OCI-LY3 (cell line): ENCODE data around the gene VSIG4.
"Not testable (repeated sequence)": the region's sequence is repeated elsewhere in the genome, so short reads cannot be mapped to it uniquely, and the experiment has no call there.

Experiments
- H2AFZ ChIP-seq: fragments of 200-600, 300-600 bp; shearing (Covaris generic); 2 replicates; pipeline ENCODE4 v1.6.0; 2014; ENCODE audit warnings: antibody characterized with exemption, low read depth, low read length
- H3K27ac ChIP-seq: fragments of 200-600, 300-600 bp; sonication (generic); 2 replicates; pipeline ENCODE4 v1.5.1; 2014; ENCODE audit warnings: mild to moderate bottlenecking, low read length, moderate library complexity, mixed read lengths
- H3K27me3 ChIP-seq: fragments of 200-600, 300-600 bp; sonication (generic); 2 replicates; pipeline ENCODE4 v1.6.1; 2014; ENCODE audit warnings: low read depth, low read length, mixed read lengths
- H3K36me3 ChIP-seq: fragments of 200-600, 300-600 bp; sonication (generic); replicated peaks from 2 replicates; pipeline ENCODE3; 2014; ENCODE audit warnings: low read depth, low read length, mixed read lengths
- H3K4me1 ChIP-seq: fragments of 300-600, 200-600 bp; sonication (generic); 2 replicates; pipeline ENCODE4 v1.6.1; 2014; ENCODE audit warnings: low read length, mixed read lengths
- H3K4me2 ChIP-seq: fragments of 200-600, 300-600 bp; sonication (generic); 2 replicates; pipeline ENCODE4 v1.6.1; 2014; ENCODE audit warnings: low read length, mixed read lengths
- H3K4me3 ChIP-seq: fragments of 300-600, 200-600 bp; sonication (generic); 2 replicates; pipeline ENCODE4 v1.5.1; 2014; ENCODE audit warnings: antibody characterized with exemption, mild to moderate bottlenecking, low read length, moderate library complexity
- H3K79me2 ChIP-seq: fragments of 300-600, 200-600 bp; shearing (Covaris generic); 2 replicates; pipeline ENCODE4 v1.6.1; 2014; ENCODE audit warnings: mild to moderate bottlenecking, low read length, mixed read lengths
- H3K9ac ChIP-seq: fragments of 300-600, 200-600 bp; shearing (Covaris generic); 2 replicates; pipeline ENCODE4 v1.6.0; 2014; ENCODE audit warnings: mild to moderate bottlenecking, low read length, moderate library complexity
- H3K9me3 ChIP-seq: fragments of 200-600, 300-600 bp; shearing (Covaris generic); 2 replicates; pipeline ENCODE4 v1.6.1; 2014; ENCODE audit warnings: low read length, mixed read lengths; ENCODE audit not compliant: insufficient read depth
- H4K20me1 ChIP-seq: fragments of 200-600, 300-600 bp; sonication (generic); 2 replicates; pipeline ENCODE4 v1.6.1; 2016; ENCODE audit warnings: low read length, mixed read lengths; ENCODE audit not compliant: insufficient read depth
- EZH2phosphoT487 ChIP-seq: fragments of 200-600 bp; shearing (Covaris generic); IDR thresholded peaks from 2 replicates; pipeline ENCODE4 v1.6.1; 2018; ENCODE audit warnings: antibody characterized with exemption, mixed run types, low read depth
- TF ChIP-seq, protein P1 (sequence below): fragments of 200-600, 300-600 bp; sonication (generic); IDR thresholded peaks from 2 replicates; pipeline ENCODE4 v1.5.1; 2014; ENCODE audit warnings: antibody characterized with exemption, low read length, low read depth

VSIG4 gene

DNA sequence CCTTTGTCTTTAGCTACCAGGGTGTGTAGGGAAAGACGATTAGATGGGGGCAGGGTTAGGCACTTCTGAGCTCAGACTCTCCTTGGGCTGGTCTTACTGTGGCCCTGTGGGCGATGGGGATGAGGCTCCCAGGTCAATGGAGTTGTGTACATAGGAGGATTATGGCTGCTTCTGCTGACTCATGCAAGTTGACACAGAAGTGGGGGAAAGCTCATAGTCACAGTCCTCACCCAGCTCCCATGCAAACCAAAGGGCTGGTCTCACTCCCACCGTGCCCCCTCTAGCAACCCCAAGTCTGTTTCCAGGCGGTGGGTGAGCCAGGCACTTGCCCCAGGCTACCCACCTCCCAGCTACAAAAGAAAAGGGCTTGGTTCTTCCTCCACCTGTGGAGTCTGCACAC is 24.4 kb upstream of the VSIG4 start:
- H3K4me1 ChIP-seq = no peaks in the 10 kb centered on the region
- TF ChIP-seq, protein P1, sequence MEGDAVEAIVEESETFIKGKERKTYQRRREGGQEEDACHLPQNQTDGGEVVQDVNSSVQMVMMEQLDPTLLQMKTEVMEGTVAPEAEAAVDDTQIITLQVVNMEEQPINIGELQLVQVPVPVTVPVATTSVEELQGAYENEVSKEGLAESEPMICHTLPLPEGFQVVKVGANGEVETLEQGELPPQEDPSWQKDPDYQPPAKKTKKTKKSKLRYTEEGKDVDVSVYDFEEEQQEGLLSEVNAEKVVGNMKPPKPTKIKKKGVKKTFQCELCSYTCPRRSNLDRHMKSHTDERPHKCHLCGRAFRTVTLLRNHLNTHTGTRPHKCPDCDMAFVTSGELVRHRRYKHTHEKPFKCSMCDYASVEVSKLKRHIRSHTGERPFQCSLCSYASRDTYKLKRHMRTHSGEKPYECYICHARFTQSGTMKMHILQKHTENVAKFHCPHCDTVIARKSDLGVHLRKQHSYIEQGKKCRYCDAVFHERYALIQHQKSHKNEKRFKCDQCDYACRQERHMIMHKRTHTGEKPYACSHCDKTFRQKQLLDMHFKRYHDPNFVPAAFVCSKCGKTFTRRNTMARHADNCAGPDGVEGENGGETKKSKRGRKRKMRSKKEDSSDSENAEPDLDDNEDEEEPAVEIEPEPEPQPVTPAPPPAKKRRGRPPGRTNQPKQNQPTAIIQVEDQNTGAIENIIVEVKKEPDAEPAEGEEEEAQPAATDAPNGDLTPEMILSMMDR = no peak
- TF ChIP-seq EZH2phosphoT487 = no peak
- H4K20me1 ChIP-seq = no peaks in the 10 kb centered on the region
- no peak overlapping the region for H3K27ac ChIP-seq
- H3K27me3 ChIP-seq = no peaks in the 10 kb centered on the region
- no peak overlapping the region for H3K4me2 ChIP-seq
- H3K9me3 ChIP-seq = no peaks in the 10 kb centered on the region
- H2AFZ ChIP-seq = no peak overlapping the region
- H3K4me3 ChIP-seq = no peak overlapping the region
- no peak overlapping the region for H3K9ac ChIP-seq
- no peaks in the 10 kb centered on the region for H3K36me3 ChIP-seq
- H3K79me2 ChIP-seq = no peaks in the 10 kb centered on the region

DNA sequence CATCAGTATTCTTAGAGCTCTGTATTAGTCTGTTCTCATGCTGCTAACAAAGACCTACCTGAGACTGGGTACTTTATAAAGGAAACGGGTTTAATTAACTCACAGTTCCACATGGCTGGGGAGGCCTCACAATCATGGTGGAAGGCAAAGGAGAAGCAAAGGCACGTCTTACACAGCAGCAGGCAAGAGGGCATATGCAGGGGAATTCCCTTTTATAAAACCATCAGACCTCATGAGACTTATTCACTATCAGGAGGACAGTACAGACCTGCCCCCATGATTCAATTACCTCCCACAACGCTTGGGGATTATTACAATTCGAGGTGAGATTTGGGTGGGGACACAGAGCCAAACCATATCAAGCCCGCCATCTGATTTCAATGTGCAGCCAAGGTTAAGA is 17.1 kb upstream of the VSIG4 start:
- H3K4me3 ChIP-seq, H3K36me3 ChIP-seq, H3K4me1 ChIP-seq, H3K4me2 ChIP-seq, H3K27me3 ChIP-seq, H3K9ac ChIP-seq, H4K20me1 ChIP-seq, H3K79me2 ChIP-seq, H3K27ac ChIP-seq, H2AFZ ChIP-seq, H3K9me3 ChIP-seq: not testable (repeated sequence)

DNA sequence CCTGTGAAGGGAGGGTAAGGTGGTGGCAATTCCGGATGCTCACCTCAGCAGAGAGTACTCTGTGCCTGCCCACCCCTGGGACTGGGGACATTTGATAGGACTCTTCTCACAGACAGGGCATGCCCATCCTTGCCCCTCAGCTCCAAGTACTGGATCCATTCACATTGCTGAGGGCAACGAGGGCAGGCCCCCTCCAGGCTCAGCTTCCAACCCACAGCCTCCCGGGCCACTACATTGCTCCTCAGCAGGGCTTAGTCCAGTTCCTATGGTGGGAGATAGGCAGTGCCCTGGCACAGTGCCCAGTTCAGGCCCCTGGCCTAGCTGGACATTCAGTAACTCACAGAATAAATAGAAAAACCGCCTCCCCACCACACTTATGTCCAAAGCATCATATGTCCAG is 15.1 kb upstream of the VSIG4 start:
- peaks cover 3% of the 10 kb centered on the region for H3K4me1 ChIP-seq
- H3K4me2 ChIP-seq = no peak overlapping the region
- TF ChIP-seq, protein P1 = no peak
- TF ChIP-seq EZH2phosphoT487 = no peak
- no peaks in the 10 kb centered on the region for H3K36me3 ChIP-seq
- H3K27ac ChIP-seq = no peak overlapping the region
- H2AFZ ChIP-seq = no peak overlapping the region
- no peaks in the 10 kb centered on the region for H3K27me3 ChIP-seq
- no peaks in the 10 kb centered on the region for H3K9me3 ChIP-seq
- no peaks in the 10 kb centered on the region for H4K20me1 ChIP-seq
- H3K79me2 ChIP-seq = no peaks in the 10 kb centered on the region
- H3K4me3 ChIP-seq = no peak overlapping the region
- no peak overlapping the region for H3K9ac ChIP-seq

DNA sequence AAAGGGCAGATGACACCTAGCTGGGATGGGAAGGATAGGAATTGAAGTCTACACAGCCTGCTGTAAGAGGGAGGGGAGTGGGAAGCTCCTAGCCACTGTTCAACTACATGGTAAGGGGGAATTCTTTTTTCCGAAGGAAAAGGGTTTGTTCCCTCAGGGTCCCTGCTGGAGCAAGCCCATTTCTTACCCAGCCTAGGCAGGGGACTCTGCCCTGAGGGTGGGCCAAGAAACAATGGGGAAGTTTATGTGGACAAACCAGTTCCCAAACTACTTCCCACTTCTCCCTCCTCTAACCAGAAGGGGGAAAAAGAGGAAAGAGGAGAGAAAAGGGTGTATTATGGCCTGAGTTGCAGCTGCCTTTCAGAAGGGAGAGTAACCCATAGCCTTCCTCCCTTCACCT is 13.5 kb upstream of the VSIG4 start:
- Histone ChIP-seq H3K27me3 (no peaks in the 10 kb centered on the region), H3K27ac (no peak overlapping the region), H3K4me1 (peaks cover 6% of the 10 kb centered on the region), H3K9ac (no peak overlapping the region), H3K79me2 (no peaks in the 10 kb centered on the region), H4K20me1 (no peaks in the 10 kb centered on the region), H3K36me3 (no peaks in the 10 kb centered on the region), H3K4me3 (no peak overlapping the region), H2AFZ (no peak overlapping the region), H3K4me2 (no peak overlapping the region), H3K9me3 (no peaks in the 10 kb centered on the region)
- no peak for TF ChIP-seq EZH2phosphoT487
- TF ChIP-seq, protein P1 = no peak

DNA sequence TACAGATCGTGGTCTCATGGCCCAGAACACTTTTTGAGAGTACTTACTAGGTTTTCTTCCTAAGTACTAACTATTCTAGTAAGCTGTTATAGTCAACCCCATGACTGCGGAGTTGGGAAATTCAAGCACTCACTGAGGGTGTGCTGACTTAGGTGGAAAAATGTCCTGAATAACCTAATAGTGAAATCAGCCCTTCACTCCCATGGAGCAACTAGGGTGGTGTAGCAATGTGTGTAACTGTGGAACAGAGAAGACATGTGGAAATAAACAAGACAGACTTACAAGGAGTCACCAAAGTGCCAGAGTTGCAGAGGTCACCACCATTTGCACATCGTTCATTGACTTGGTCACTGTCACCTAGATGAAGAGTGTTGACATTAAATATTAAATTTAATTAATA is 12.1 kb upstream of the VSIG4 start:
- Histone ChIP-seq H3K4me1 (peaks cover 19% of the 10 kb centered on the region), H3K27me3 (no peaks in the 10 kb centered on the region), H3K9me3 (no peaks in the 10 kb centered on the region), H3K27ac (no peak overlapping the region), H2AFZ (no peak overlapping the region), H3K4me2 (no peak overlapping the region), H3K79me2 (no peaks in the 10 kb centered on the region), H3K36me3 (no peaks in the 10 kb centered on the region), H3K9ac (no peak overlapping the region), H4K20me1 (no peaks in the 10 kb centered on the region), H3K4me3 (no peak overlapping the region)
- TF ChIP-seq EZH2phosphoT487 = no peak
- TF ChIP-seq, protein P1 = no peak
